ENCODE results near the gene OGFR.
A peak's percentile ranks its signal among the peaks of the same experiment; 100 is the strongest.

OGFR gene

GRCh38 chr20:62804627-62805154, at the start of gene OGFR:
Gene OGFR, plus strand, starts transcription at chr20:62804835. Its CDS starts 25 bp downstream, at chr20:62804860.
- peak; percentile 67 for DNase-seq (ENCODE audit: low spot score)

GRCh38 chr20:62754991-62755356, 49.7 kb upstream of the OGFR start:
- no peak for DNase-seq (ENCODE audit: low spot score)

GRCh38 chr20:62755817-62756724, 48.6 kb upstream of the OGFR start:
- no peak for DNase-seq (ENCODE audit: low spot score)

GRCh38 chr20:62758226-62758912, 46.3 kb upstream of the OGFR start:
- DNase-seq (ENCODE audit: low spot score) = no peak

GRCh38 chr20:62759981-62760431, 44.6 kb upstream of the OGFR start:
- DNase-seq (ENCODE audit: low spot score) = no peak

- DNase-seq (ENCODE audit: low spot score) = no peak
Measured at GRCh38 chr20:62760471-62760855, 44.2 kb upstream of the OGFR start.

GRCh38 chr20:62760856-62761758, 43.5 kb upstream of the OGFR start:
- no peak for DNase-seq (ENCODE audit: low spot score)

GRCh38 chr20:62761759-62762131, 42.9 kb upstream of the OGFR start:
- DNase-seq (ENCODE audit: low spot score) = no peak

GRCh38 chr20:62762376-62762775, 42.3 kb upstream of the OGFR start:
- no peak for DNase-seq (ENCODE audit: low spot score)

GRCh38 chr20:62762801-62763368, 41.8 kb upstream of the OGFR start:
- no peak for DNase-seq (ENCODE audit: low spot score)

GRCh38 chr20:62763404-62763803, 41.2 kb upstream of the OGFR start:
- DNase-seq (ENCODE audit: low spot score) = no peak

GRCh38 chr20:62764156-62764935, 40.3 kb upstream of the OGFR start:
- DNase-seq (ENCODE audit: low spot score) = no peak

- DNase-seq (ENCODE audit: low spot score) = no peak
Measured at GRCh38 chr20:62765021-62765420, 39.6 kb upstream of the OGFR start.

GRCh38 chr20:62765432-62766070, 39.1 kb upstream of the OGFR start:
- DNase-seq (ENCODE audit: low spot score) = no peak

- no peak for DNase-seq (ENCODE audit: low spot score)
Measured at GRCh38 chr20:62766071-62766450, 38.6 kb upstream of the OGFR start.

GRCh38 chr20:62766716-62767115, 37.9 kb upstream of the OGFR start:
- no peak for DNase-seq (ENCODE audit: low spot score)

GRCh38 chr20:62768234-62768546, 36.4 kb upstream of the OGFR start:
- no peak for DNase-seq (ENCODE audit: low spot score)

GRCh38 chr20:62768551-62769287, 35.9 kb upstream of the OGFR start:
- DNase-seq (ENCODE audit: low spot score) = no peak

GRCh38 chr20:62769346-62770071, 35.1 kb upstream of the OGFR start:
- no peak for DNase-seq (ENCODE audit: low spot score)
